ENCODE data around the gene KRT26.

DNA sequence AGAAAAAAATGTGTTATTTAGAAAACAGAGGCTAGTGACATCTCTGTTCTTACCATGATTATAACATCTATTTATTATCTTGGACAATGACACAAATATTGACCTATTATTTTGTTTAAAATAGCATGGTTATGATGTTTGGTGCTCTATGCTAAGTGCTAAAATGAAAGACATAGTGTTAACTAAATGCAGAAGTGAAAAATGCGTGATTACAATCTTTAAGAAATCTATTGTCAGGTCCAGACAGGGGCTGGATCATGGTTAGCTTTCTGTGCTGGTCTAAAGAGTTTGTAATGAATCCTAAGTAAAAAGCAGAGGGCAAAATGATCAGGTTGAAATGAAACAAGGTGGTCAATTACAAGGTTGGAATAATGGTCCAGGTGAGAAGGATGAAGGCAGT lies 28.4 kb upstream of the KRT26 start:
- TF ChIP-seq CTCF (conservative IDR thresholded peaks at IDR 0.05; ENCODE audit: low read depth in 2 of 2) = no peak
- TF ChIP-seq EZH2 (IDR thresholded peaks at IDR 0.05; ENCODE audit: low read depth, unreplicated experiment) = no peak
- no peak for TF ChIP-seq POLR2AphosphoS5 (IDR thresholded peaks at IDR 0.05; ENCODE audit: low read depth)

All from GM23338 (cell line).